Tongue (tissue), 2 donors: ENCODE results near the gene FKBP5. TPM values are rescaled to one million over a fixed set of nuclear protein-coding genes. Genes with fewer than 3 reads are reported as not detected.

Source experiments
- DNase-seq: peaks from one replicate; pipeline ENCODE4 v3.0.0-alpha.2; 2015
- total RNA-seq: library from RNA; depleted of rRNA; stranded (reverse); fragments of >200 nt; gene quantifications from one replicate; pipeline ENCODE4 v1.2.3, GENCODE V29; 2014

The FKBP5 gene
- total RNA-seq, 1 donor from 2014 or later, result 18.5 TPM

DNA sequence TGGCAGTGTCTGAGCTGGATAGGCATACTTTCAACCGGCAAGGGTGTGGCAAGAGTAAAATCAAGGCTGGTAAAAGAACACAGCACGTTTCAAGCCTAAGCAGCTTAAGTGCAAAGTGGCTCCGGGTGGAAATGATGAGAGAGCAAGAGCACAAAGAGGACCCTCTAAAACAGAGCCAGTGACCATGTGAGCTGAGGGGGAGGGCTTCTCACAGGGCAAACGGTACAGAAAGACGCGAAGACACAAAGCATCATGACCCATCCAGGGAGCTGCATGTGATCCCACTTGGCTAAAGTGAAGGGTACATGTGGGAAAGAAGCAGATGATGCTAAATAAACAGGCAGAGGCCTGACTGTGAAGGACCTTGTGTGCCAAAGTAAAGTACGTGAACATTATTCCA, 25.7 kb downstream of the FKBP5 start:
- no peak for DNase-seq

DNA sequence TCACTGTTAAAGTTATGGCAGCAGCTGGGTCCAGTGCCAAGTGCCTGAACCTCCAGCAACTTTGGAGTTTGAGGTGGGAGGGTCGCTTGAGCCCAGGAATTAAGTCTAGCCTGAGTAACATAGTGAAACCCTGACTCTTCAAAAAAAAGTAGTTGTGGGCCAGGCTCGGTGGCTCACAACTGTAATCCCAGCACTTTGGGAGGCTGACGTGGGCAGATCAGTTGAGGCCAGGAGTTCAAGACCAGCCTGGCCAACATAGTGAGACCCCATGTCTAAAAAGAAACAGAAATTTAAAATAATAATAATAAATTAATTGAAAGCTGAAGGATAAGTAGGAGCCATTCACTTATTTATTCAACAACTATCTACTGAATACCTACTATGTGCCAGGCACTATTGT, 33.8 kb downstream of the FKBP5 start:
- no peak for DNase-seq

GRCh38 chr6:35651244-35651643, 37.5 kb downstream of the FKBP5 start:
- DNase-seq, result no peak

GRCh38 chr6:35650015-35650414, 38.7 kb downstream of the FKBP5 start:
- DNase-seq, result no peak

DNA sequence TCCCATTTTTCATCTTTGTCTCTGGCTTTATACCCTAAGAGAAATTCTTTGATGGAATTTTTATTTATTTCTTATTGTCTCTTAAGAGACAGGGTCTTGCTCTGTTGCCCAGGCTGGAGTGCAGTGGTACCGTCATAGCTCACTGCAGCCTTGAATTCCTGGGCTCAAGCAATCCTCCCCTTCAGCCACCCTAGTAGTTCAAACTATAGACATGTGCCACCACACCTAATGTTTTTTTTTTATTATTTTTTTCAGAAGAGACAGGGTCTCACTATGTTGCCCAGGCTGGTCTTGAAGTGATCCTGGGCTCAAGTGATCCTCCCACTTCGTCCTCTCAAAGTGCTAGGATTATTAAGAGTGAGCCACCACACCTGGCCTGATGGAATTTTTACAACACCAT, 40.5 kb downstream of the FKBP5 start:
- DNase-seq, result no peak

- DNase-seq, result no peak
Measured at GRCh38 chr6:35647400-35647799, 41.3 kb downstream of the FKBP5 start.

- DNase-seq, result no peak
Measured at GRCh38 chr6:35643162-35643535, 45.6 kb downstream of the FKBP5 start.

GRCh38 chr6:35642471-35643161, 46.1 kb downstream of the FKBP5 start:
- DNase-seq, result no peak

GRCh38 chr6:35640017-35640664, 48.6 kb downstream of the FKBP5 start:
- DNase-seq, result no peak

DNA sequence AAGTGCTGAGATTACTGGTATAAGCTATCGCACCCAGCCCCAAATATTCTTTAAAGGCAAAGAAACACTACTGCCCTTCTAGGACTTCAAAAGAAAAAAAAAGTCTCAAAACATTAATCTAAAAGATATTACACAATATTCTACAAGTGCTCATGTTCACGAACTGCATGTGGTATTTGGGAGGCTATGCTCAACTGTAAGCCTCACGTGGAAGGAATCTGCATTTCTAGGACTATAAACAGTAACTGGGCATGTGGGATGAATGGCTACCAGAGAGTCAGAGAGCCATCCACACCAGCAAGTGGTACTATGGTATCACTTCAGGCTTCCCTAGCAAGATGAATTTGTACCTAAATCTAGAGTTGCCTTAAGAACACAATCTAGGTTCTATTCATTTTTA, 50.0 kb downstream of the FKBP5 start:
- no peak for DNase-seq

DNA sequence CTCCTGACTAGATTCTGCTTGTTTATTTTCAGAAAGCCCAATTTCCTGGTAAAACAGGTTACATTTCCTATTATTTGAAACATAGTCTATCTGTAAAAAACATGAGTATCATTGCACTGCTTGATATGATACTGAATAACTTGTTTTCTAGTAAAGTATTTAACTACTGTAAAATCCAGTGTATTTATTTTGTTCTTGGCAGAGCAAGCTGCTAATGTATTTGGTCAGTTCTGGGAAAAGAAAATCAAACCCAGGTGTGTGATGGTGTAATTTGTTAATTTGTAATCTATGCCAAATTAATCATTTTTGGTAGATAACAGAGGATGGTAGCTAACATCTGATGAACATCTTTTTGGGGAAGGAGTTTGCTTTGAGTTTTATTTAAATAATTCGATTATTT, 50.8 kb downstream of the FKBP5 start:
- no peak for DNase-seq

- no peak for DNase-seq
Measured at GRCh38 chr6:35635601-35636597, 52.8 kb downstream of the FKBP5 start.

DNA sequence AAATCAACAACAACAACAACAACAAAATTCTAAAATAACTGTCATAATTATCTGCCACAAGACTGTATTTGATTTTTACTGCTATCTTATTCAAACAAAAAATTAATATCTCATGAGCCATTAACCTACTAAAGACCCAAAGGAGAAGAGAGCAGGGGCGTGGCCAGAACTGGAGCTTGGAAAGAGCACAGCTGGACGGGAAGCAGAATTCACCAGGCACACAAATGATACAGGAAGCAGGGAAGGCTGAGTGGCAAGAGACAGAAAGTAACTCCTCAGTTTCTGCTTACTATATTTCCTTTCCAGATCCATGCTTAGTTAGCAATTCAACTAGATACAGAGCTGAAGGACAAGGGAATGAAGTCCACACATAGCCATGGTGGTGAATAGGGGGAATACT, 54.4 kb downstream of the FKBP5 start:
- no peak for DNase-seq

- DNase-seq, result no peak
Measured at GRCh38 chr6:35633579-35634089, 55.1 kb downstream of the FKBP5 start.

- no peak for DNase-seq
Measured at GRCh38 chr6:35629876-35630378, 58.8 kb downstream of the FKBP5 start.

DNA sequence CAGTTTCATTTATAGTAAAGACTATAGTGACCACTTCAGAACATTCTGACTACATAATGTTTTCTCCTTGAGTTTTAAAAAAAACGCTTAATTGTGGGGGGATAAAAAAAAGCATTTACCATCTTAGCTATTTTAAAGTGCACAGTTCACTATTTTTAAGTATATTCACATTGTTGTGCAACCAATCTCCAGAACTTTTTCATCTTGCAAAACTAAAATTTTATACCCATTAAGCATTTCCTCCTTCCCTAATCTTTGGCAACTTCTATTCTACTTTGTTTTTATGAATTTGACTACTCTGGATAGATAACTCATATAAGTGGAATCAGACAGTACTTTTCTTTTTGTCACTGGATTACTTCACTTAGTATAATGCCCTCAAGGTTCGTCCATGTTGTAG, 62.3 kb downstream of the FKBP5 start:
- no peak for DNase-seq

DNA sequence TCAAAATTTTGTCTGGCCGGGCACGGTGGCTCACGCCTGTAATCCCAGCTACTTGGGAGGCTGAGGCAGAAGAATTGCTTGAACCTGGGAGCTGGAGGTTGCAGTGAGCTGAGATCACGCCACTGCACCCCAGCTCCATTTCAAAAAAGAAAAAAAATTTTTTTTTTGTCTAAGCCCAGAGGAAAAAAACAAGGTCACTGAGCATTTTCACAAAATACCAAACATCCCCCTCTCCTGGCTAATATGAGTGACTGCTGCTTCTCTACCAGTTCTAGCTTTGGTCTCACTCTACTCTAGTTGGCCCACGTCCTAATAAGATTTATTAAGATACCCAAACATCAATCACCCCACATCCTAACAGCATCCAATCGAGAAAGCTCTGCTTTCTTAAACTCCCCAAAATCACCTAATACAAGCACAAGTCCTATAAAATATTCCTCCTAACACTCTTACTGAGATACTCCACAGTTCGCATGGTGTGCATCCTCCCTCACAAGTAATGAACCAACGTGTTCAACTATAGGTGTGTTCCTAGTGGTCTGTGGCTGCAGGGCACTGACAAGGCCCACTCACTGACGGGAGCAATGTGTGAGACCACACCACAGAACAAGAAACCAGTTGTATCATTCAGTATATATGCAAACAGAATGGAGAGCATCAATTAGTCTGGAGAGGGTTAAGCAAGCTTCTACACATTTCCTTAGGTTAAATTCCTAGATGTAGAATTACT, 64.2 kb downstream of the FKBP5 start:
- no peak for DNase-seq

DNA sequence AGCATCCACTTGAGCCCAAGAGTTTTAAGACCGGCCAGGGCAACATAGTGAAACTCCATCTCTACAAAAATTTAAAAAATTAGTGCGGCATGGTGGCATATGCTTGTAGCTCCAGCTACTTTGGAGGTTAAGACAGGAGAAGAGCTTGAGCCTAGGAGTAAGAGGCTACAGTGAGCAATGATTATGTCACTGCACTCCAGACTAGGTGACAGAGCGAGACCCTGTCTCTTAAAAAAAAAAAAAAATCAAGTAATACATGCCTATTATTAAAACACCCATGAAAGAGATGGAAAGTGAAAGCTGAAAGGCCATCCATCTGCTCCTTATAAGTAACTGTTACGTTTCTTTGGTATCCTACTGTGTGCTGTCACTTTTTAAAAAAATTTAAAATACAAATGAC, 66.4 kb downstream of the FKBP5 start:
- DNase-seq, result no peak

GRCh38 chr6:35620706-35621105, 68.0 kb downstream of the FKBP5 start:
- no peak for DNase-seq

DNA sequence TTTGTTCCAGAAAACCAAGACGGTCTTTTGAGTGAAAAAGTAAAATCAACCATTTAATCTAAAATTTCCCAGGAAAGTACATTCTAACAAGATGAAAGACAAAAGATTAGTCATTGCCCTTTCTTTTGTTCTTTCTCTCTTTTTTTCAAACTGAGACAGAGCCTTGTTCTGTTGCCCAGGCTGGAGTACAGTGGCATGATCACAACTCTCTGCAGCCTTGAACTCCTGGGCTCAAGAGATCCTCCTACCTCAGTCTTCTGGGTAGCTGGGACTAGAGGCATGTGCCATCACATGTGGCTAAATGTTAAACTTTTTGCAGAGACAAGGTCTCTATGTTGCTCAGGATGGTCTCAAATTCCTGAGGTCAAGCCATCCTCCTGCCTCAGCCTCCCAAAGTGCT, 75.0 kb downstream of the FKBP5 start:
- no peak for DNase-seq

- no peak for DNase-seq
Measured at GRCh38 chr6:35611240-35611639, 77.5 kb downstream of the FKBP5 start.

DNA sequence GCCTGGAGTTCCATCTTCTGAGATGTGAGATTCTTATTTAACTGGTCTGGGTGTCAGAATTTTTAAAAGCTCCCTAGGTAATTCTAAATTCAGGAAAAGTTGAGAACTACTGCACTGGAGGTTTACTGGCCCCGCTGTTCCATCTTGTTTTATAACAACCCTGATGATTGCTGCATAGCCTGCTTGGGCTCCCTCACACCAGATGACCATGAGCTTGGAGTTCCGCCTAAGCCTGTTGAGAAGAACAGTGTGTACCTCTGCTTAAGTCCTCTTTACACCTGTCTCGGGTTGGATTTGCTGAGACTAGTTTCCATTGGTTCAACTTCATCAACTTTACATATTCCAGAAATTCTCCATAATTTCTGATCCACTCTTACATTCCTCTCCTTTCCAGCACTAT, 77.9 kb downstream of the FKBP5 start:
- no peak for DNase-seq
